Small intestine (tissue), 4 donors: ENCODE data around the gene CKAP4. TPM values are rescaled to one million over a fixed set of nuclear protein-coding genes. Genes with fewer than 3 reads are reported as not detected.

ENCODE experiments used
- polyA plus RNA-seq, 4 donors: library from polyadenylated mRNA; stranded (reverse) in 3 of 4; unstranded in 1 of 4; fragments of 200-250 nt in 3 of 4; fragments of 120-200 nt in 1 of 4; gene quantifications; one replicate each; pipeline versions ENCODE4 v1.2.1 to v1.2.3, GENCODE V29; 2013
- donor health status: healthy with polysubstance abuse.
- donor health status: Bipolar disorder and iron deficiency.
- donor health status: healthy.

Gene CKAP4
- polyA plus RNA-seq, 4 donors = 2.0 to 34.5 (median 18.7) TPM

Other genes starting within 250 kb of the CKAP4 start
- gene NUAK1, start 109.1 kb downstream of the CKAP4 start, polyA plus RNA-seq = 1 to 10 TPM in 3 of 4 donors, under 1 TPM in 1; 0.67 to 4.8 (median 1.5) TPM
- 10 to 100 TPM in 1 of 4 donors, 1 to 10 TPM in 3; 2.7 to 18.1 (median 5.7) TPM for gene TCP11L2, start 54.7 kb upstream of the CKAP4 start, polyA plus RNA-seq
- gene POLR3B, start 109.7 kb upstream of the CKAP4 start, polyA plus RNA-seq = 1 to 10 TPM; 1.8 to 8.0 (median 4.0) TPM